Measurements from ENCODE around the gene COL4A6.

COL4A6 gene

GRCh38 chrX:108122748-108123147 lies 315.5 kb downstream of the COL4A6 start:
- peak overlapping the region; percentile 74 for H3K27ac ChIP-seq
- peak; percentile 18 for DNase-seq (ENCODE audit: low read depth, low spot score)

DNA sequence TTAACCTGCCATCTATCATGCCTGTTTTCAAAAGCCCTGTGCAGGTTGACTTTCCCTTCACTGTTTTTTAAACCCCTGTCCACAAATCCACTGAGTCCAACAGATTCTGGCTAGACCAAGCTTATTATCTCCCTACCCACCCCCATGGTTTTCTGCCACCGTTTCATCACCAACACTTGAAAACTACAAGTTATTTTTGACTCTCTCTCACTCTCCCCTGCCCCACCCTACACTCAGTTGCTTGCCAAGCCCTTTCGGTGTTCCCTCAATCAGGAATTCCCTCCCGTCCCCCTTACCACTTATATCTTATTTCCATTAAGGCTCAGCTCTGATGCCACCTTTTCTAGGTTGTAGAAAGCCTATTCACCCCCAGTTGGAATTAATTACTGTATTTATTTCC lies 316.9 kb downstream of the COL4A6 start:
- H3K27ac ChIP-seq = no peak overlapping the region
- DNase-seq (ENCODE audit: low read depth, low spot score) = no peak

GRCh38 chrX:108117988-108118387 lies 320.2 kb downstream of the COL4A6 start:
- no peak for DNase-seq (ENCODE audit: low read depth, low spot score)

GRCh38 chrX:108114541-108114940 lies 323.7 kb downstream of the COL4A6 start:
- no peak for DNase-seq (ENCODE audit: low read depth, low spot score)

More at GRCh38 chrX:108117988-108118387, 320.2 kb downstream of the COL4A6 start:
- H3K27ac ChIP-seq = no peak overlapping the region

More at GRCh38 chrX:108114541-108114940, 323.7 kb downstream of the COL4A6 start:
- H3K27ac ChIP-seq = no peak overlapping the region

Data from epithelial cell of prostate (primary cell).